HK-2 (cell line): ENCODE data around the gene GBP5.
"Not testable (repeated sequence)": the region's sequence is repeated elsewhere in the genome, so short reads cannot be mapped to it uniquely, and the experiment has no call there.

Source experiments
- DNase-seq: peaks from one replicate; pipeline ENCODE4 v3.0.0-alpha.2; 2018; ENCODE audit not compliant: unreplicated experiment

Gene GBP5

GRCh38 chr1:89280766-89281165 is 8.1 kb upstream of the GBP5 start:
- no peak for DNase-seq

GRCh38 chr1:89279011-89279466 is 6.4 kb upstream of the GBP5 start:
- no peak for DNase-seq

GRCh38 chr1:89277725-89278124 is 5.1 kb upstream of the GBP5 start:
- DNase-seq = no peak

- DNase-seq = no peak
Measured at GRCh38 chr1:89276690-89277089, 4.0 kb upstream of the GBP5 start.

GRCh38 chr1:89274411-89274857 is 1.8 kb upstream of the GBP5 start:
- DNase-seq = no peak

- no peak for DNase-seq
Measured at GRCh38 chr1:89273324-89273778, 691 bp upstream of the GBP5 start.

GRCh38 chr1:89271341-89272015 is 1.2 kb downstream of the GBP5 start:
- DNase-seq = no peak

- DNase-seq = no peak
Measured at GRCh38 chr1:89270423-89270822, 2.2 kb downstream of the GBP5 start.

GRCh38 chr1:89269277-89269676 is 3.4 kb downstream of the GBP5 start:
- DNase-seq = no peak

GRCh38 chr1:89262643-89263042 is 10.0 kb downstream of the GBP5 start:
- DNase-seq = no peak

GRCh38 chr1:89261926-89262515 is 10.6 kb downstream of the GBP5 start:
- DNase-seq = no peak

GRCh38 chr1:89260566-89261255 is 11.9 kb downstream of the GBP5 start:
- no peak for DNase-seq

- no peak for DNase-seq
Measured at GRCh38 chr1:89260042-89260441, 12.6 kb downstream of the GBP5 start.

- DNase-seq = no peak
Measured at GRCh38 chr1:89259283-89259971, 13.2 kb downstream of the GBP5 start.

GRCh38 chr1:89257041-89257440 is 15.6 kb downstream of the GBP5 start:
- DNase-seq = no peak

GRCh38 chr1:89255581-89255980 is 17.1 kb downstream of the GBP5 start:
- DNase-seq = not testable (repeated sequence)

- DNase-seq = no peak
Measured at GRCh38 chr1:89254658-89255287, 17.9 kb downstream of the GBP5 start.

- no peak for DNase-seq
Measured at GRCh38 chr1:89243046-89243445, 29.6 kb downstream of the GBP5 start.
